Muscle layer of duodenum (tissue), 2 donors: ENCODE data around the gene NHERF1.

Experiments used
- H3K27ac ChIP-seq: one replicate; pipeline ENCODE4 v1.7.0; 2013; ENCODE audit warnings: mild to moderate bottlenecking, low read length
- H3K27me3 ChIP-seq: one replicate; pipeline ENCODE4 v1.7.0; 2013; ENCODE audit warnings: low read depth, mild to moderate bottlenecking, control low read depth, low read length
- H3K36me3 ChIP-seq, 2 donors: one replicate each; pipeline ENCODE4 v1.7.0; 2013; ENCODE audit warnings: low read length in 2 of 2, control low read depth in 1 of 2, mild to moderate bottlenecking in 1 of 2; ENCODE audit not compliant: insufficient read depth in 2 of 2, control insufficient read depth in 1 of 2
- H3K4me1 ChIP-seq, 2 donors: one replicate each; pipeline ENCODE4 v1.7.0; 2013; ENCODE audit warnings: low read length in 2 of 2, mild to moderate bottlenecking in 2 of 2, control low read depth in 1 of 2, moderate library complexity in 1 of 2; ENCODE audit not compliant: insufficient read depth in 2 of 2, control insufficient read depth in 1 of 2
- H3K4me3 ChIP-seq, 2 donors: one replicate each; pipeline ENCODE4 v1.7.0; 2013; ENCODE audit warnings: low read length in 2 of 2, low read depth in 1 of 2, mild to moderate bottlenecking in 1 of 2
- H3K9me3 ChIP-seq, 2 donors: one replicate each; pipeline ENCODE4 v1.7.0; 2013; ENCODE audit warnings: low read length in 2 of 2, control low read depth in 1 of 2, mild to moderate bottlenecking in 1 of 2; ENCODE audit not compliant: control insufficient read depth in 1 of 2
- donor health status: healthy.

NHERF1 gene

GRCh38 chr17:74763565-74764387, 15.3 kb downstream of the NHERF1 start:
- H3K27me3 ChIP-seq: no peaks in the 10 kb centered on the region
- no peak overlapping the region for H3K4me3 ChIP-seq
- no peaks in the 10 kb centered on the region for H3K9me3 ChIP-seq
- H3K36me3 ChIP-seq: no peaks in the 10 kb centered on the region
- peaks cover 2 to 18% of the 10 kb centered on the region in 2 donors for H3K4me1 ChIP-seq
- H3K27ac ChIP-seq: no peak overlapping the region

- Histone ChIP-seq H3K9me3 (no peaks in the 10 kb centered on the region), H3K4me3 (no peak overlapping the region), H3K27ac (no peak overlapping the region), H3K4me1 (peaks cover 0 to 8% of the 10 kb centered on the region in 2 donors), H3K27me3 (no peaks in the 10 kb centered on the region), H3K36me3 (peaks cover 0 to under 1% of the 10 kb centered on the region in 2 donors)
Observed at GRCh38 chr17:74764751-74765286, 16.4 kb downstream of the NHERF1 start.

GRCh38 chr17:74766413-74766812, 18.0 kb downstream of the NHERF1 start:
- Histone ChIP-seq H3K27me3 (no peaks in the 10 kb centered on the region), H3K4me3 (no peak overlapping the region), H3K4me1 (peaks cover 0 to 3% of the 10 kb centered on the region in 2 donors), H3K36me3 (peaks cover 7 to 16% of the 10 kb centered on the region in 2 donors), H3K9me3 (no peaks in the 10 kb centered on the region), H3K27ac (no peak overlapping the region)

GRCh38 chr17:74767111-74767516, 18.7 kb downstream of the NHERF1 start:
- H3K9me3 ChIP-seq: no peaks in the 10 kb centered on the region
- no peaks in the 10 kb centered on the region for H3K27me3 ChIP-seq
- H3K4me1 ChIP-seq: peaks cover 0 to 3% of the 10 kb centered on the region in 2 donors
- H3K36me3 ChIP-seq: peaks cover 12 to 23% of the 10 kb centered on the region in 2 donors
- no peak overlapping the region for H3K4me3 ChIP-seq
- no peak overlapping the region for H3K27ac ChIP-seq

- H3K4me3 ChIP-seq: no peak overlapping the region
- no peaks in the 10 kb centered on the region for H3K9me3 ChIP-seq
- H3K36me3 ChIP-seq: peaks cover 23 to 34% of the 10 kb centered on the region in 2 donors
- no peak overlapping the region for H3K27ac ChIP-seq
- H3K4me1 ChIP-seq: no peaks in the 10 kb centered on the region
- no peaks in the 10 kb centered on the region for H3K27me3 ChIP-seq
Observed at GRCh38 chr17:74768069-74768762, 19.8 kb downstream of the NHERF1 start.

GRCh38 chr17:74768763-74769114, 20.3 kb downstream of the NHERF1 start:
- H3K4me3 ChIP-seq: no peak overlapping the region
- H3K27ac ChIP-seq: no peak overlapping the region
- no peaks in the 10 kb centered on the region for H3K27me3 ChIP-seq
- peaks cover 23 to 39% of the 10 kb centered on the region in 2 donors for H3K36me3 ChIP-seq
- no peaks in the 10 kb centered on the region for H3K4me1 ChIP-seq
- H3K9me3 ChIP-seq: no peaks in the 10 kb centered on the region

- H3K4me3 ChIP-seq: no peak overlapping the region
- H3K9me3 ChIP-seq: no peaks in the 10 kb centered on the region
- H3K27me3 ChIP-seq: no peaks in the 10 kb centered on the region
- H3K4me1 ChIP-seq: no peaks in the 10 kb centered on the region
- H3K36me3 ChIP-seq: peaks cover 23 to 42% of the 10 kb centered on the region in 2 donors
- no peak overlapping the region for H3K27ac ChIP-seq
Observed at GRCh38 chr17:74769266-74769855, 20.9 kb downstream of the NHERF1 start.

- no peaks in the 10 kb centered on the region for H3K27me3 ChIP-seq
- H3K4me1 ChIP-seq: peaks cover 0 to under 1% of the 10 kb centered on the region in 2 donors
- H3K4me3 ChIP-seq: no peak overlapping the region
- H3K9me3 ChIP-seq: no peaks in the 10 kb centered on the region
- H3K36me3 ChIP-seq: peaks cover 23 to 42% of the 10 kb centered on the region in 2 donors
- no peak overlapping the region for H3K27ac ChIP-seq
Observed at GRCh38 chr17:74769856-74770497, 21.5 kb downstream of the NHERF1 start.

GRCh38 chr17:74770498-74771318, 22.3 kb downstream of the NHERF1 start:
- no peaks in the 10 kb centered on the region for H3K27me3 ChIP-seq
- H3K27ac ChIP-seq: no peak overlapping the region
- H3K4me1 ChIP-seq: peaks cover 5 to 7% of the 10 kb centered on the region in 2 donors
- peaks cover 23 to 42% of the 10 kb centered on the region in 2 donors for H3K36me3 ChIP-seq
- H3K4me3 ChIP-seq: no peak overlapping the region
- no peaks in the 10 kb centered on the region for H3K9me3 ChIP-seq

- Histone ChIP-seq H3K27me3 (no peaks in the 10 kb centered on the region), H3K27ac (no peak overlapping the region), H3K4me1 (peaks cover 5 to 8% of the 10 kb centered on the region in 2 donors), H3K9me3 (no peaks in the 10 kb centered on the region), H3K36me3 (peaks cover 23 to 42% of the 10 kb centered on the region in 2 donors), H3K4me3 (no peak overlapping the region)
Observed at GRCh38 chr17:74771319-74771914, 23.0 kb downstream of the NHERF1 start.
